Effector memory CD8-positive, alpha-beta T cell (primary cell): ENCODE measurements around the gene FOXO1.

ENCODE experiments used
- ATAC-seq: fragments of 150-1000 bp; cut with Tn5 transposase; replicated peaks from 2 replicates; pipeline ENCODE4 v1.10.0; 2021; ENCODE audit warnings: mild to moderate bottlenecking, moderate library complexity
- DNase-seq, 3 experiments: peaks; one replicate each; pipeline ENCODE4 v3.0.0; 2021
- H3K27ac Mint-ChIP-seq, 2 donors: one replicate each; pipeline ENCODE4 v1.8.0; 2022; ENCODE audit warnings: mild to moderate bottlenecking in 2 of 2, mixed read lengths in 2 of 2, moderate library complexity in 2 of 2
- H3K27me3 Mint-ChIP-seq, 2 donors: one replicate each; pipeline ENCODE4 v1.8.0; 2022; ENCODE audit warnings: mixed read lengths in 2 of 2
- H3K36me3 Mint-ChIP-seq: one replicate; pipeline ENCODE4 v1.8.0; 2022; ENCODE audit warnings: mild to moderate bottlenecking, moderate library complexity, mixed read lengths; ENCODE audit not compliant: insufficient read depth
- H3K4me1 Mint-ChIP-seq, 2 donors: one replicate each; pipeline ENCODE4 v1.8.0; 2022; ENCODE audit warnings: low read depth in 2 of 2, mixed read lengths in 2 of 2
- H3K4me3 Mint-ChIP-seq, 2 donors: one replicate each; pipeline ENCODE4 v1.8.0; 2022; ENCODE audit warnings: mild to moderate bottlenecking in 2 of 2, mixed read lengths in 2 of 2, moderate library complexity in 2 of 2
- H3K9me3 Mint-ChIP-seq, 2 donors: one replicate each; pipeline ENCODE4 v1.8.0; 2022; ENCODE audit warnings: mixed read lengths in 2 of 2

FOXO1 gene

DNA sequence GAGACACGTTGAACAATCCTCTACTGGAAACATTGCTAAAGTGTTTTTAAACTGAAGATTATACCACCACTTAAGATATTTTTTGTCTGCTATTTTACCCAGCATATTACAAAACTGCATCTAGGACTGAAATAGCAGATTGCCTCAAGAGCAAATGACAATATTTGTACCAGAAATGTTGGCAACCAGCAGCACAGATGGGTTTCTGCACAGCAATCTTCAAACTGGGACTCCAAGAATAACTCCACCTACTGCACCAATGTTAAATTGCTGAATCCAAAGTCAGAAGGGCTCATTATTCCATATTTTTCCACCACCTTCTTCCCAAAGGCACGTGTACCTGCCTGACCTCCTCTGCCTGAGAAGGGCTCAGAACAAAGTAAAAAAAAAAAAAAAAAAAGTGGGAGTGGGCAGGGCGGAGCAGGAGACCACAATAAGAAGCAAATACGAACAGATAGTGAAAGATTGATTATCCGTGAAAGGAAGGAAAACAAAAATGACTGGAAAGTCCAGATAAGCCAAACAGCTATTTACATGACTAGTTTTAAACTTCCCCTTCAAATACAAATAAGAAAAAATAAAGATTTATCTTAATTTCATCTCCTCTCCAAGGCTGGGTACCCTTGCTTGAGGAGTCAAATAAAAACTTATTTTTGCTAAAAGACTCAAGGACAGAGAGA is 79.4 kb downstream of the FOXO1 start:
- DNase-seq, result no peak
- no peak for ATAC-seq
- Mint-ChIP-seq H3K4me1 (peaks cover 58 to 80% of the 10 kb centered on the region in 2 donors), H3K4me3 (no peak overlapping the region), H3K27me3 (no peaks in the 10 kb centered on the region), H3K27ac (peak overlapping the region in 1 of 2 donors; percentile 26), H3K9me3 (no peaks in the 10 kb centered on the region), H3K36me3 (peaks cover 17% of the 10 kb centered on the region)

DNA sequence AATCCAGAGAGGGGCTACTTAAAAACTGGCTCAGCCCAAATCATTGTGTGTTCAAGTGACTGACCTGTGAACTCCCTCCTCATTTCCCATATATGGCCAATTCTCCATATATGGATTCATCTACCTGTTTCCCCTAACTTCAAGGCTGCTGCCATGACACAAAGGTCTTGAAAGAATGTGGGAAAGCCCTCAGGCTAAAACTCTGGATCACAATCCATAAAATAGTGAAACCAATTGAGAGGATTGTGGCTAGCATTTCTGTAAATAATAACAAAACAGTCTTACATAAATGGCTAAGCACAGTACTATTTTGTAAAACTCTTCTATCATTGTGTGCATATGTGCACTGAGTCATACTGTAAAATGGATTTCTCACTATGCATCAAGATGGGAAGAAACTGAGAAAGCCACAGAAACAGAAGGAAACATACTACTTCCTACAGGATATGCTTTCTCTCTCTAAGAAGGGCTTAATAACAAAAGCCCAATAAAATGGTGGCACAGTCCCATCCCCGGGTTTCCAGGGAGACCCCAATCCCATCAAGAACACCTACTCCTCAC is 80.5 kb downstream of the FOXO1 start:
- no peak overlapping the region for H3K27ac Mint-ChIP-seq
- no peak for ATAC-seq

DNA sequence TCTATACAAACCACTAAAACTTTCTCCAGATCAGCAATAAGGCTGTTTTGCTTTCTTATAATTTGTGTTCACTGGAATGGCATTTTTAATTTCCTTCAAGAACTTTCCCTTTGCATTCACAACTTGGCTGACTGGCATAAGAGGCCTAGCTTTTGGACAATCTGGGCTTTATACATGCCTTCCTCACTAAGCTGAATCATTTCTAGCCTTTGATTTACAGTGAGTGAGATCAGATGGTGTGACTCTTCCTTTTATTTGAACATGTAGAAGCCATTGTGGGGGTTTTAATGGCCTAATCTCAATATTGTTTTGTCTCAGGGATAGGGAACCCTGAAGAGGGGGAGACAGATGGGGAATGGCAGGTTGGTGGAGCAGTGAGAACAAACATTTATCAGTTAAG is 82.7 kb downstream of the FOXO1 start:
- H3K36me3 Mint-ChIP-seq, result peaks cover 10% of the 10 kb centered on the region
- no peak for ATAC-seq
- peaks cover 49 to 79% of the 10 kb centered on the region in 2 donors for H3K4me1 Mint-ChIP-seq
- H3K27me3 Mint-ChIP-seq, result no peaks in the 10 kb centered on the region
- DNase-seq, result no peak
- no peaks in the 10 kb centered on the region for H3K9me3 Mint-ChIP-seq
- no peak overlapping the region for H3K4me3 Mint-ChIP-seq
- H3K27ac Mint-ChIP-seq, result peak overlapping the region; percentile 20 to 27

More for the DNA sequence above, 80.5 kb downstream of the FOXO1 start:
- Mint-ChIP-seq H3K4me3 (no peak overlapping the region), H3K36me3 (peaks cover 14% of the 10 kb centered on the region), H3K9me3 (no peaks in the 10 kb centered on the region), H3K4me1 (peaks cover 55 to 79% of the 10 kb centered on the region in 2 donors), H3K27me3 (no peaks in the 10 kb centered on the region)
- DNase-seq, result no peak

GRCh38 chr13:40582531-40582930 is 83.9 kb downstream of the FOXO1 start:
- Mint-ChIP-seq H3K4me1 (peaks cover 49 to 79% of the 10 kb centered on the region in 2 donors), H3K4me3 (no peak overlapping the region), H3K27me3 (no peaks in the 10 kb centered on the region), H3K27ac (peak overlapping the region in 1 of 2 donors; percentile 42), H3K9me3 (no peaks in the 10 kb centered on the region), H3K36me3 (peaks cover 12% of the 10 kb centered on the region)
- DNase-seq (no peak), ATAC-seq (no peak)

- Mint-ChIP-seq H3K4me3 (peak overlapping the region in 1 of 2 donors; percentile 5), H3K4me1 (peaks cover 50 to 81% of the 10 kb centered on the region in 2 donors), H3K36me3 (peaks cover 14% of the 10 kb centered on the region), H3K9me3 (no peaks in the 10 kb centered on the region), H3K27me3 (no peaks in the 10 kb centered on the region), H3K27ac (peak overlapping the region in 1 of 2 donors; percentile 1)
- ATAC-seq (no peak), DNase-seq (no peak)
These were observed 85.2 kb downstream of the FOXO1 start for GRCh38 chr13:40581277-40581579.

DNA sequence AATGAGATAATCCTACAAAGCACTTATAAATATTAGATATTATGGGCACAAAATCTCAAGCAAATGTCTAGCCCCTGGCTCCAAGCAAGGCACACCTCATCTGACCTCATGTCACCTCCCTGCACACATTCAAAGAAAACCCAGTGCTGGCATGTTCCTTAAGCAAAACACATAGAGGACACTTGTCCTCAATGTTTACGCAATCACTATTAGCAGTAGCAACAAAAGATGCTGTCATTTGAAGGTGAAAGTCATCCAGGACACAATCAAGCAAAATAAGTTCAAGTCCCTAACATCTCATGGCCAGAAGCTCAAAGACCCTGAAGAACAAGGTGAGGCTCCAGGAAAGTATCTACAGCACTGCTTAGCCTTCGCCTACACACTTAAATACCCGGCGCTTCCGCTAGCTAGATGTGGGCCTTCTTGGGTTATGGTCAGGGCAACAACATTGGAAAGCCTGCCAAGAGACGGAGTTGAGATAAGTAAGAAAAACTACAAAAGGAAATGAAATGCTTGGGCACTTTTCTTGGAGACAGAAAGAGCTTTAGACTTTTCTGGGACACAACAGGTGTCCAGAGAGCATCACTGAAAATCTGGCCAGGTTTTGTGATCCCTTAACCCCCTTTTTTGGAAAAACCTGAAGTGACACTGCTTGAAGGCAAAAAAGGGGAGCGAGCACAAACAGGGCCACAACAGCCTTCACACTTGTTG is 85.7 kb downstream of the FOXO1 start:
- no peak for ATAC-seq
- no peaks in the 10 kb centered on the region for H3K27me3 Mint-ChIP-seq
- H3K9me3 Mint-ChIP-seq, result no peaks in the 10 kb centered on the region
- peaks cover 14% of the 10 kb centered on the region for H3K36me3 Mint-ChIP-seq
- H3K27ac Mint-ChIP-seq, result peak overlapping the region in 1 of 2 donors; percentile 1
- H3K4me1 Mint-ChIP-seq, result peaks cover 52 to 81% of the 10 kb centered on the region in 2 donors
- H3K4me3 Mint-ChIP-seq, result no peak overlapping the region
- no peak for DNase-seq

GRCh38 chr13:40579535-40579934 is 86.9 kb downstream of the FOXO1 start:
- H3K4me1 Mint-ChIP-seq, result peaks cover 58 to 83% of the 10 kb centered on the region in 2 donors
- H3K9me3 Mint-ChIP-seq, result no peaks in the 10 kb centered on the region
- peak overlapping the region; percentile 17 to 59 for H3K27ac Mint-ChIP-seq
- DNase-seq (no peak), ATAC-seq (no peak)
- H3K27me3 Mint-ChIP-seq, result no peaks in the 10 kb centered on the region
- H3K36me3 Mint-ChIP-seq, result peaks cover 17% of the 10 kb centered on the region
- no peak overlapping the region for H3K4me3 Mint-ChIP-seq

DNA sequence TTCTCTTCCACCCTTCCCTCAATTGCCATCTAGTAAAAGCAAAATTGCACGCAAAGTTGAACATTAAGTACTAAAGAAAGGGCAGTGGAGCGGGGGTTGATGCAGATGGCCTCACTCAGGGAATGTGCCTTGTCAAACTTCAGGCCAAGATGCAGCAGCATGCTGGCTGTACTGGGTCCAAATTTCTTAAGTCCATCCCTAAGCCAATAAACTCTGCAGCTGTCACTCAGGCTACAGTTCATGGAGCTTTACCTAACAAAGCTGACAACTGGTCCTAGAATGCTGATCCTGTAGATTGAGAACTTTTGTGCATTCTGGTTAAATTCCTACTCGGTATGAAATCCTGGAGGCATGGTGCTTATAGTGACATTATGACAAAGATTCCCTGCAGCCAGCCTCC is 88.4 kb downstream of the FOXO1 start:
- H3K4me1 Mint-ChIP-seq, result peaks cover 56 to 80% of the 10 kb centered on the region in 2 donors
- H3K4me3 Mint-ChIP-seq, result peak overlapping the region in 1 of 2 donors; percentile 11
- peaks cover 8% of the 10 kb centered on the region for H3K36me3 Mint-ChIP-seq
- DNase-seq (no peak), ATAC-seq (no peak)
- no peaks in the 10 kb centered on the region for H3K27me3 Mint-ChIP-seq
- H3K9me3 Mint-ChIP-seq, result no peaks in the 10 kb centered on the region
- H3K27ac Mint-ChIP-seq, result peak overlapping the region; percentile 8 to 85

- ATAC-seq, result peak; percentile 46
- no peaks in the 10 kb centered on the region for H3K27me3 Mint-ChIP-seq
- DNase-seq, result no peak
- H3K27ac Mint-ChIP-seq, result peak overlapping the region in 1 of 2 donors; percentile 60
- peaks cover 59 to 81% of the 10 kb centered on the region in 2 donors for H3K4me1 Mint-ChIP-seq
- H3K36me3 Mint-ChIP-seq, result peaks cover 13% of the 10 kb centered on the region
- no peak overlapping the region for H3K4me3 Mint-ChIP-seq
- no peaks in the 10 kb centered on the region for H3K9me3 Mint-ChIP-seq
These were observed 90.1 kb downstream of the FOXO1 start for GRCh38 chr13:40576369-40576768.

DNA sequence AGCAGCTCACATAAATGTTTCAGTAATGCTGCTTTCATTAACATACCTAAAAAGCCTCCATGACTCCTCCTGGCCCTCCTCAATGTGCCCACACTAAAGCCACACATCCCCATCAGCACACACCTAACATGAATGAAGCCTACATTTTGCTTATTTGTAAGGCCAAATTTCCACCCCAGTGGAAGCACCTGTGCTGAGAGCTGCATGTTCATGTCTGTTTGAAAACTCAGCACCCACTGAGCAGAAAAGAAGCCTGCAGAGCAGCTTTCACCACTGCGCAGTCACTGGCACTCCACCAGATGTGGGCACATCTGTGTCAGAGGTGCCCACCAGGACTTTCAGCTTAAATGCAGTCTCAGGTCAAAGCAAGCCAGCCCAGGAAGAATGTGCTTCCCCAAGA is 93.5 kb downstream of the FOXO1 start:
- Mint-ChIP-seq H3K27me3 (no peaks in the 10 kb centered on the region), H3K4me1 (peaks cover 52 to 78% of the 10 kb centered on the region in 2 donors), H3K36me3 (peaks cover 20% of the 10 kb centered on the region), H3K27ac (peak overlapping the region; percentile 64 to 76), H3K9me3 (no peaks in the 10 kb centered on the region), H3K4me3 (no peak overlapping the region)
- ATAC-seq (no peak), DNase-seq (no peak)

- H3K27ac Mint-ChIP-seq, result peak overlapping the region in 1 of 2 donors; percentile 59
- peaks cover 15% of the 10 kb centered on the region for H3K36me3 Mint-ChIP-seq
- no peaks in the 10 kb centered on the region for H3K27me3 Mint-ChIP-seq
- ATAC-seq (no peak), DNase-seq (no peak)
- H3K4me3 Mint-ChIP-seq, result peak overlapping the region in 1 of 2 donors; percentile 24
- no peaks in the 10 kb centered on the region for H3K9me3 Mint-ChIP-seq
- peaks cover 46 to 71% of the 10 kb centered on the region in 2 donors for H3K4me1 Mint-ChIP-seq
These were observed 95.0 kb downstream of the FOXO1 start for GRCh38 chr13:40571338-40571963.

GRCh38 chr13:40570930-40571329 is 95.5 kb downstream of the FOXO1 start:
- ATAC-seq, result no peak
- Mint-ChIP-seq H3K9me3 (no peaks in the 10 kb centered on the region), H3K27me3 (no peaks in the 10 kb centered on the region), H3K4me1 (peaks cover 43 to 67% of the 10 kb centered on the region in 2 donors), H3K36me3 (peaks cover 15% of the 10 kb centered on the region), H3K4me3 (no peak overlapping the region), H3K27ac (peak overlapping the region in 1 of 2 donors; percentile 59)
- DNase-seq, result no peak

DNA sequence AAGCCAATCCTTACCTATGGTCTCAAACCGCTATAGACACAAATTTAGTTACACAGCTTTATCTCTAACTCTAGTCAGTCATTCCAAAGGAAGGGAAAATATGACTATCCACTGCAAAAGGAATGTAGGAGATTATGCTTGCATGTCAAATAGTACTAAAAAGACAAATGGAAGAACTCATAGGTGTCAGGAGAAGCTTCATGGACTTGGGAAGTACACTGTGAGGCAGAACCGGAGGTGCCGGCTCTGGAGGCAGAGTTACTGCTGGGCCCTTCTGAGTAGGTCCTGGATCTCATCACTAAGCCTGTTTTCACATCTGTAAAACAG is 97.5 kb downstream of the FOXO1 start:
- no peaks in the 10 kb centered on the region for H3K27me3 Mint-ChIP-seq
- H3K9me3 Mint-ChIP-seq, result no peaks in the 10 kb centered on the region
- DNase-seq (no peak), ATAC-seq (no peak)
- H3K27ac Mint-ChIP-seq, result no peak overlapping the region
- H3K36me3 Mint-ChIP-seq, result peaks cover 12% of the 10 kb centered on the region
- no peak overlapping the region for H3K4me3 Mint-ChIP-seq
- H3K4me1 Mint-ChIP-seq, result peaks cover 53 to 68% of the 10 kb centered on the region in 2 donors
